ENCODE results near the gene NEK8. TPM values are rescaled to one million over a fixed set of nuclear protein-coding genes. Genes with fewer than 3 reads are reported as not detected.

The NEK8 gene
- total and polyA plus RNA-seq, 2 of the 8 experiments (the other 6 are each of a cell fraction or from before 2014, with no cell fraction given): 14.9 to 23.3 TPM

GRCh38 chr17:28760601-28761562, 32.3 kb downstream of the NEK8 start:
- H2AK5ac ChIP-seq (ENCODE audit: low read depth, low read length): 0 out of 2 replicates have a peak overlapping the region, but pooled peaks have one; percentile 20
- H2BK12ac ChIP-seq (ENCODE audit: low read depth, low read length): peak overlapping the region; percentile 89
- peaks cover 17 to 34% (median 24%) of the 10 kb centered on the region in 4 experiments for H3K36me3 ChIP-seq (ENCODE audit: control insufficient read depth in 2 of 4, insufficient read depth in 4 of 4, low read length in 3 of 4)
- H3K23ac ChIP-seq (ENCODE audit: insufficient read length): no peak overlapping the region
- peak overlapping the region in 2 of 4 experiments; percentile 1 to 26; a peak in 1 of 8 replicates for H3K4me3 ChIP-seq (ENCODE audit: extremely low read depth in 1 of 4, insufficient read depth in 2 of 4, low read depth in 3 of 4, low read length in 4 of 4)
- DNase-seq (ENCODE audit: low read depth in 1 of 2, low spot score in 2 of 2) (peak in 1 of 2 experiments; percentile 83), FAIRE-seq (peak; percentile 83)
- H3K27ac ChIP-seq (ENCODE audit: low read depth, low read length): peak overlapping the region; percentile 44; the same call in 1 of the 2 replicates
- H2BK5ac ChIP-seq (ENCODE audit: low read depth, low read length): peak overlapping the region; percentile 96; the same call in 1 of the 2 replicates
- CTCF ChIA-PET (ENCODE audit: partially characterized antibody): interaction anchor here (0.6 to 7.3 kb wide), 20 partner anchors 10 to 192 kb away, joined by 3 to 134 read pairs (median 8); partner anchors contain the start of genes DHRS13, FLOT2, NEK8 and TLCD1
- H2BK120ac ChIP-seq (replicated peaks; ENCODE audit: low read depth, low read length): peak overlapping the region; percentile 94
- H3K14ac ChIP-seq (ENCODE audit: insufficient read length): no peak overlapping the region
- no peak overlapping the region for H3K9ac ChIP-seq (replicated peaks in 1 of 4; ENCODE audit: extremely low read depth in 1 of 4, low read depth in 3 of 4, low read length in 3 of 4)
- peak overlapping the region; percentile 51 to 62 for H3K4me2 ChIP-seq (ENCODE audit: insufficient read depth in 1 of 2, low read depth in 2 of 2, low read length in 2 of 2)
- H3K4ac ChIP-seq (replicated peaks; ENCODE audit: insufficient read length, low read depth, low read length): peak overlapping the region; percentile 87
- peak overlapping the region; percentile 94; the same call in 1 of the 2 replicates for H3K18ac ChIP-seq (ENCODE audit: extremely low read depth, low read length)
- peak overlapping the region; percentile 95 for H2BK20ac ChIP-seq (ENCODE audit: low read length)
- no peaks in the 10 kb centered on the region for H3K9me3 ChIP-seq (ENCODE audit: insufficient read depth in 2 of 2, low read depth in 1 of 2, low read length in 1 of 2)
- no peak overlapping the region for H4K8ac ChIP-seq (ENCODE audit: extremely low read depth, insufficient read depth, low read length)
- H3K4me1 ChIP-seq (replicated peaks in 1 of 4; ENCODE audit: control insufficient read depth in 3 of 4, insufficient read depth in 4 of 4, low read length in 3 of 4): peaks cover 9 to 25% (median 18%) of the 10 kb centered on the region in 4 experiments
- no peaks in the 10 kb centered on the region for H3K27me3 ChIP-seq (replicated peaks in 1 of 4; ENCODE audit: control insufficient read depth in 3 of 4, extremely low read depth in 1 of 4, insufficient read depth in 3 of 4, low read length in 3 of 4)
- H4K20me1 ChIP-seq (replicated peaks in 1 of 2; ENCODE audit: control insufficient read depth in 1 of 2, insufficient read depth in 2 of 2, low read length in 2 of 2): peaks cover 0 to 4% of the 10 kb centered on the region in 2 experiments
- no peak overlapping the region for H4K5ac ChIP-seq (ENCODE audit: insufficient read length, low read depth, low read length)
- H2BK15ac ChIP-seq (ENCODE audit: low read length): no peak overlapping the region
- peak overlapping the region; percentile 78 for H4K91ac ChIP-seq (replicated peaks; ENCODE audit: insufficient read length, low read length)
- H3K79me2 ChIP-seq (ENCODE audit: control insufficient read depth in 1 of 2, insufficient read depth in 2 of 2, low read length in 2 of 2): peaks cover 0 to 10% of the 10 kb centered on the region in 2 experiments; a peak in 1 of 4 replicates
- WGBS, 2 experiments (ENCODE audit: extremely low coverage in 1 of 2, insufficient coverage in 1 of 2, insufficient read length in 1 of 2, insufficient replicate concordance in 2 of 2, low coverage in 1 of 2, low lambda C conversion rate in 2 of 2, missing lambda C conversion rate in 1 of 2): 14% methylated on average over 9 of the region's 9 CpGs; no CpG with 5 or more reads in 1 of the 2 experiments
- H3K23me2 ChIP-seq (ENCODE audit: low read depth, low read length): no peaks in the 10 kb centered on the region
- H3K79me1 ChIP-seq (ENCODE audit: low read depth, low read length): no peaks in the 10 kb centered on the region; the same call in 1 of the 2 replicates
- H2AFZ ChIP-seq (ENCODE audit: low read length): no peak overlapping the region
- H3K56ac ChIP-seq (replicated peaks; ENCODE audit: insufficient read length, low read depth, low read length): peak overlapping the region; percentile 73
- POLR2A ChIA-PET (ENCODE audit: partially characterized antibody): interaction anchor here (0.6 to 11.4 kb wide), 25 partner anchors 12 to 189 kb away, joined by 3 to 240 read pairs (median 4); partner anchors contain the start of genes FAM222B, FLOT2, NEK8 and RPL23A
- peak; percentile 40; the same call in 1 of the 2 replicates for TF ChIP-seq SP1 (IDR thresholded peaks at IDR 0.05; ENCODE audit: low read depth, low read length)
- TF ChIP-seq SIN3A (conservative IDR thresholded peaks at IDR 0.05 in 1 of 2, IDR thresholded peaks at IDR 0.05 in 1 of 2; ENCODE audit: low read depth in 1 of 2, low read length in 2 of 2): peak in 1 of 2 experiments; percentile 64; a peak in 1 of 4 replicates
- no peak for TF ChIP-seq ZNF274 (IDR thresholded peaks at IDR 0.05; ENCODE audit: borderline replicate concordance, extremely low read depth, low read length)
